Measurements from ENCODE around the gene DALRD3. TPM values are rescaled to one million over a fixed set of nuclear protein-coding genes. Genes with fewer than 3 reads are reported as not detected.

Gene DALRD3
- polyA plus RNA-seq, 1 of the 3 experiments (the other 2 are of a cell fraction), result 82.7 TPM

GRCh38 chr3:49013113-49013737 lies 5.2 kb downstream of the DALRD3 start:
- Histone ChIP-seq H3K27me3 (ENCODE audit: insufficient read depth) (no peaks in the 10 kb centered on the region), H3K9ac (no peak overlapping the region), H3K9me2 (no peaks in the 10 kb centered on the region), H2AFZ (ENCODE audit: low read depth) (no peak overlapping the region), H3K9me3 (no peaks in the 10 kb centered on the region), H3K4me3 (ENCODE audit: low read depth in 2 of 2, low read length in 1 of 2) (no peak overlapping the region), H3K36me3 (replicated peaks in 1 of 2; ENCODE audit: control insufficient read depth in 1 of 2, insufficient read depth in 2 of 2, low read length in 1 of 2) (peaks cover 9 to 54% of the 10 kb centered on the region in 2 experiments), H3K27ac (ENCODE audit: low read depth in 2 of 2, low read length in 1 of 2) (no peak overlapping the region; a peak in 1 of 4 replicates), H3K79me2 (ENCODE audit: insufficient read depth) (peaks cover 66% of the 10 kb centered on the region), H3F3A (replicated peaks; ENCODE audit: insufficient read depth) (peaks cover 17% of the 10 kb centered on the region), H3K4me1 (ENCODE audit: control insufficient read depth in 1 of 2, insufficient read depth in 2 of 2, low read depth in 1 of 2, low read length in 1 of 2) (peaks cover 0 to 23% of the 10 kb centered on the region in 2 experiments; a peak in 1 of 4 replicates), H3K4me2 (no peak overlapping the region), H4K20me1 (ENCODE audit: insufficient read depth) (peaks cover 66% of the 10 kb centered on the region)
- 95% methylated on average over 9 of the region's 19 CpGs for WGBS (ENCODE audit: low lambda C conversion rate)
- CTCF ChIA-PET, result interaction anchor here (0.9 to 14.2 kb wide), 7 partner anchors 9 to 162 kb away, joined by 3 to 114 read pairs (median 5); partner anchors contain the start of genes NDUFAF3 and P4HTM
- TF ChIP-seq POLR2AphosphoS5 (IDR thresholded peaks at IDR 0.05; ENCODE audit: low read depth, low read length) (0 out of 2 replicates have a peak, but pooled peaks have one; percentile 1), GATA2 (CRISPR knock-in tag; IDR thresholded peaks at IDR 0.05) (no peak)
- POLR2A ChIA-PET, result interaction anchor here (0.7 to 2.2 kb wide), 4 partner anchors 7 to 26 kb away, joined by 3 to 10 read pairs (median 3); no protein-coding TSS in a partner anchor
- no peak for DNase-seq

GRCh38 chr3:49012441-49013017 lies 5.9 kb downstream of the DALRD3 start:
- Histone ChIP-seq H3K9me3 (no peaks in the 10 kb centered on the region), H3K4me3 (ENCODE audit: low read depth in 2 of 2, low read length in 1 of 2) (no peak overlapping the region), H2AFZ (ENCODE audit: low read depth) (no peak overlapping the region), H3F3A (replicated peaks; ENCODE audit: insufficient read depth) (peaks cover 17% of the 10 kb centered on the region), H3K27me3 (ENCODE audit: insufficient read depth) (no peaks in the 10 kb centered on the region), H3K4me1 (ENCODE audit: control insufficient read depth in 1 of 2, insufficient read depth in 2 of 2, low read depth in 1 of 2, low read length in 1 of 2) (peaks cover 0 to 24% of the 10 kb centered on the region in 2 experiments; a peak in 1 of 4 replicates), H3K36me3 (replicated peaks in 1 of 2; ENCODE audit: control insufficient read depth in 1 of 2, insufficient read depth in 2 of 2, low read length in 1 of 2) (peaks cover 9 to 54% of the 10 kb centered on the region in 2 experiments), H3K9me2 (no peaks in the 10 kb centered on the region), H4K20me1 (ENCODE audit: insufficient read depth) (peaks cover 70% of the 10 kb centered on the region), H3K79me2 (ENCODE audit: insufficient read depth) (peaks cover 67% of the 10 kb centered on the region), H3K9ac (no peak overlapping the region), H3K27ac (ENCODE audit: low read depth in 2 of 2, low read length in 1 of 2) (no peak overlapping the region; a peak in 1 of 4 replicates), H3K4me2 (no peak overlapping the region)
- ChIA-PET CTCF (interaction anchor here (0.8 to 14.2 kb wide), 5 partner anchors 8 to 23 kb away, joined by 3 to 114 read pairs (median 5); partner anchors contain the start of genes IMPDH2, NDUFAF3 and P4HTM), POLR2A (interaction anchor here (0.6 to 2.2 kb wide), 5 partner anchors 8 to 25 kb away, joined by 3 to 10 read pairs (median 3); no protein-coding TSS in a partner anchor)
- DNase-seq, result no peak
- WGBS (ENCODE audit: low lambda C conversion rate), result 89% methylated on average over 7 of the region's 17 CpGs
- TF ChIP-seq SIN3A (IDR thresholded peaks at IDR 0.05; ENCODE audit: borderline replicate concordance, low read depth, low read length) (no peak), FOSL2 (IDR thresholded peaks at IDR 0.05; ENCODE audit: borderline replicate concordance, low read depth) (no peak), MEF2A (IDR thresholded peaks at IDR 0.05; ENCODE audit: borderline replicate concordance, low read depth) (no peak)

GRCh38 chr3:49009396-49009795 lies 9.0 kb downstream of the DALRD3 start:
- no peaks in the 10 kb centered on the region for H3K9me3 ChIP-seq
- CTCF ChIA-PET, result interaction anchor here (3.1 to 4.4 kb wide), 3 partner anchors 8 to 22 kb away, joined by 14 to 39 read pairs (median 29); partner anchors contain the start of genes DALRD3 and NDUFAF3
- 78% methylated on average over 3 of the region's 3 CpGs for WGBS (ENCODE audit: low lambda C conversion rate)
- H3K79me2 ChIP-seq (ENCODE audit: insufficient read depth), result peaks cover 77% of the 10 kb centered on the region
- no peak overlapping the region for H3K4me3 ChIP-seq (ENCODE audit: low read depth in 2 of 2, low read length in 1 of 2)
- no peaks in the 10 kb centered on the region for H3K27me3 ChIP-seq (ENCODE audit: insufficient read depth)
- POLR2A ChIA-PET, result interaction anchor here (4.3 to 4.4 kb wide), 2 partner anchors 12 kb away, joined by 44 to 80 read pairs; partner anchors contain the start of gene NDUFAF3
- no peak overlapping the region for H3K4me2 ChIP-seq
- no peak overlapping the region for H3K27ac ChIP-seq (ENCODE audit: low read depth in 2 of 2, low read length in 1 of 2)
- H3K4me1 ChIP-seq (ENCODE audit: control insufficient read depth in 1 of 2, insufficient read depth in 2 of 2, low read depth in 1 of 2, low read length in 1 of 2), result peaks cover 0 to 18% of the 10 kb centered on the region in 2 experiments; a peak in 2 of 4 replicates
- no peak for DNase-seq
- H3K9ac ChIP-seq, result no peak overlapping the region
- peaks cover 61% of the 10 kb centered on the region for H4K20me1 ChIP-seq (ENCODE audit: insufficient read depth)
- H3K9me2 ChIP-seq, result no peaks in the 10 kb centered on the region
- H3K36me3 ChIP-seq (replicated peaks in 1 of 2; ENCODE audit: control insufficient read depth in 1 of 2, insufficient read depth in 2 of 2, low read length in 1 of 2), result peaks cover 4 to 31% of the 10 kb centered on the region in 2 experiments
- peaks cover 3% of the 10 kb centered on the region for H3F3A ChIP-seq (replicated peaks; ENCODE audit: insufficient read depth)
- no peak overlapping the region for H2AFZ ChIP-seq (ENCODE audit: low read depth)
- TF ChIP-seq USF1 (IDR thresholded peaks at IDR 0.05; ENCODE audit: borderline replicate concordance, low read depth) (no peak), REST (IDR thresholded peaks at IDR 0.05; ENCODE audit: low read depth, low read length) (no peak), NFIC (IDR thresholded peaks at IDR 0.05; ENCODE audit: borderline replicate concordance) (no peak), YY1 (IDR thresholded peaks at IDR 0.05; ENCODE audit: low read depth) (no peak), RXRA (IDR thresholded peaks at IDR 0.05; ENCODE audit: borderline replicate concordance, low read depth) (no peak), MXI1 (IDR thresholded peaks at IDR 0.05; ENCODE audit: low read depth, low read length) (no peak), EP300 (IDR thresholded peaks at IDR 0.05; ENCODE audit: borderline replicate concordance in 1 of 2, low read depth in 1 of 2, low read length in 1 of 2) (no peak), FOXM1 (IDR thresholded peaks at IDR 0.05; ENCODE audit: low read depth) (no peak), USF2 (IDR thresholded peaks at IDR 0.05; ENCODE audit: borderline replicate concordance, low read depth, low read length) (no peak)

All from SK-N-SH (cell line).